ENCODE results near the gene KIF4B. TPM values are rescaled to one million over a fixed set of nuclear protein-coding genes. Genes with fewer than 3 reads are reported as not detected.
"Not testable (repeated sequence)": the region's sequence is repeated elsewhere in the genome, so short reads cannot be mapped to it uniquely, and the experiment has no call there.

KIF4B gene
- 0.06 TPM for polyA plus RNA-seq (ENCODE audit: insufficient read length)

- no peak for DNase-seq (ENCODE audit: low read depth)
Measured at GRCh38 chr5:155013526-155013925, at the start of gene KIF4B. KIF4B (plus strand) TSS chr5:155013755; CDS start chr5:155013860, 105 bp downstream.

GRCh38 chr5:154966081-154966841 lies 47.3 kb upstream of the KIF4B start:
- DNase-seq (ENCODE audit: low read depth) = no peak

GRCh38 chr5:154966874-154967273 lies 46.7 kb upstream of the KIF4B start:
- no peak for DNase-seq (ENCODE audit: low read depth)

- DNase-seq (ENCODE audit: low read depth) = no peak
Measured at GRCh38 chr5:154967421-154968024, 46.0 kb upstream of the KIF4B start.

GRCh38 chr5:154968953-154969352 lies 44.6 kb upstream of the KIF4B start:
- no peak for DNase-seq (ENCODE audit: low read depth)

GRCh38 chr5:154970759-154971158 lies 42.8 kb upstream of the KIF4B start:
- DNase-seq (ENCODE audit: low read depth) = no peak

- DNase-seq (ENCODE audit: low read depth) = no peak
Measured at GRCh38 chr5:154971501-154971900, 42.1 kb upstream of the KIF4B start.

GRCh38 chr5:154972476-154973080 lies 41.0 kb upstream of the KIF4B start:
- DNase-seq (ENCODE audit: low read depth) = peak; percentile 5

GRCh38 chr5:154976082-154976481 lies 37.5 kb upstream of the KIF4B start:
- not testable (repeated sequence) for DNase-seq (ENCODE audit: low read depth)

GRCh38 chr5:154977409-154977808 lies 36.1 kb upstream of the KIF4B start:
- DNase-seq (ENCODE audit: low read depth) = no peak

- DNase-seq (ENCODE audit: low read depth) = not testable (repeated sequence)
Measured at GRCh38 chr5:154978294-154978693, 35.3 kb upstream of the KIF4B start.

- DNase-seq (ENCODE audit: low read depth) = no peak
Measured at GRCh38 chr5:154984946-154985516, 28.5 kb upstream of the KIF4B start.

- no peak for DNase-seq (ENCODE audit: low read depth)
Measured at GRCh38 chr5:154986151-154986550, 27.4 kb upstream of the KIF4B start.

GRCh38 chr5:154989626-154990025 lies 23.9 kb upstream of the KIF4B start:
- no peak for DNase-seq (ENCODE audit: low read depth)

- DNase-seq (ENCODE audit: low read depth) = no peak
Measured at GRCh38 chr5:154993461-154993860, 20.1 kb upstream of the KIF4B start.

- DNase-seq (ENCODE audit: low read depth) = no peak
Measured at GRCh38 chr5:154995679-154996078, 17.9 kb upstream of the KIF4B start.

- no peak for DNase-seq (ENCODE audit: low read depth)
Measured at GRCh38 chr5:154997746-154998145, 15.8 kb upstream of the KIF4B start.

- DNase-seq (ENCODE audit: low read depth) = no peak
Measured at GRCh38 chr5:154999865-155000264, 13.7 kb upstream of the KIF4B start.

- no peak for DNase-seq (ENCODE audit: low read depth)
Measured at GRCh38 chr5:155001523-155001922, 12.0 kb upstream of the KIF4B start.

GRCh38 chr5:155002722-155003121 lies 10.8 kb upstream of the KIF4B start:
- not testable (repeated sequence) for DNase-seq (ENCODE audit: low read depth)

- DNase-seq (ENCODE audit: low read depth) = no peak
Measured at GRCh38 chr5:155004138-155004744, 9.3 kb upstream of the KIF4B start.

GRCh38 chr5:155006265-155006664 lies 7.3 kb upstream of the KIF4B start:
- not testable (repeated sequence) for DNase-seq (ENCODE audit: low read depth)

Data from forelimb muscle (tissue), 1 donor.